Heart left ventricle (tissue), 13 donors: ENCODE results near the gene CACNB4.

Source experiments
- POLR2A ChIP-seq, 2 donors: fragments of 450-650 bp; IDR thresholded peaks; one replicate each; pipeline ENCODE4 v1.6.1; 2017; ENCODE audit warnings: antibody characterized with exemption in 2 of 2, mild to moderate bottlenecking in 2 of 2, moderate library complexity in 2 of 2
- TF ChIP-seq, protein P1 (sequence below), 12 donors: fragments of 200-600 bp; sonication (generic) in 4 of 12; IDR thresholded peaks; one replicate each; pipeline versions ENCODE4 v1.5.0 to v1.8.0; 2018 to 2022; ENCODE audit warnings: antibody characterized with exemption in 12 of 12, mild to moderate bottlenecking in 5 of 12
- donor health status: ischemic (EF 13 %, LVEDD 7.1; RV severe dilation, severe dysfunction).
- donor health status: DM: no; HTN: yes; CAD: no.
- donor health status: DM: no; HTN: no; CAD: no.
- donor health status: ischemic (EF 25% LVEDD 6.9; RV normal size, moderate dysfunction).
- donor health status: ischemic (EF 25% LVEDD 5.7; RV mildly dilated, moderate dysfunction).
- donor health status: ischemic (EF 35%, LVEDD 5.7; RV mildly dilated, moderate dysfunction).
- donor health status: nonischemic (EF 11% LVEDD 7.7; RV severe dilation, severe dysfunction).
- donor health status: DM: yes; HTN: yes; CAD: no.
- donor health status: PGD.
- donor health status: ischemic (EF 29% LVEDD 5.4; RV normal size, mild dysfunction).
- donor health status: nonischemic (EF 23%, LVEDD 6.1; RV moderate dilation, normal function).

DNA sequence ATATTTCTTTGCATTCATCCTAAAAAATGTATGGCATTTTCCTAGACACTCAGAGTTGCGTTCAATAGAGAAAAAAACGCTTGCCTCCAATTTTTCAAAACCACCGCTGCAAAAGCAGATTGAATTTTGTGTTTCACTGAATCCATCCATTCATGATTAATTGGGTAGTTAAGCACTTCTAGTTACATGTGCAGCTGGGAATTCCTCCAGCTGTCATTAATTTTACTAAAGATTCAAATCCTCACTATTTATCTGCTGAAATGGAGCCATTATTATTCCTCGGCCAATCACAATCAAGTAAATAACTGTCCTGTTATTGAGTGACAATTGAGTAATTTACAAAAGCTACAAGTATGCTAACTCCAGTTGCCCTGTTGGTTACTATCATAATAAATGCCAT is 194.8 kb downstream of the CACNB4 start:
- TF ChIP-seq, protein P1, sequence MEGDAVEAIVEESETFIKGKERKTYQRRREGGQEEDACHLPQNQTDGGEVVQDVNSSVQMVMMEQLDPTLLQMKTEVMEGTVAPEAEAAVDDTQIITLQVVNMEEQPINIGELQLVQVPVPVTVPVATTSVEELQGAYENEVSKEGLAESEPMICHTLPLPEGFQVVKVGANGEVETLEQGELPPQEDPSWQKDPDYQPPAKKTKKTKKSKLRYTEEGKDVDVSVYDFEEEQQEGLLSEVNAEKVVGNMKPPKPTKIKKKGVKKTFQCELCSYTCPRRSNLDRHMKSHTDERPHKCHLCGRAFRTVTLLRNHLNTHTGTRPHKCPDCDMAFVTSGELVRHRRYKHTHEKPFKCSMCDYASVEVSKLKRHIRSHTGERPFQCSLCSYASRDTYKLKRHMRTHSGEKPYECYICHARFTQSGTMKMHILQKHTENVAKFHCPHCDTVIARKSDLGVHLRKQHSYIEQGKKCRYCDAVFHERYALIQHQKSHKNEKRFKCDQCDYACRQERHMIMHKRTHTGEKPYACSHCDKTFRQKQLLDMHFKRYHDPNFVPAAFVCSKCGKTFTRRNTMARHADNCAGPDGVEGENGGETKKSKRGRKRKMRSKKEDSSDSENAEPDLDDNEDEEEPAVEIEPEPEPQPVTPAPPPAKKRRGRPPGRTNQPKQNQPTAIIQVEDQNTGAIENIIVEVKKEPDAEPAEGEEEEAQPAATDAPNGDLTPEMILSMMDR (IDR thresholded peaks at IDR 0.05): no peak
- no peak for TF ChIP-seq POLR2A (IDR thresholded peaks at IDR 0.05)
